Testis (tissue), 2 donors: ENCODE measurements around the gene TRIP12.

Experiments used
- CTCF ChIP-seq, 3 experiments: fragments of 450-650 bp in 2 of 3; fragments of 200-600 bp in 1 of 3; sonication (generic) in 1 of 3; IDR thresholded peaks; one replicate each; pipeline ENCODE4 v1.5.1; 2016 to 2019; ENCODE audit warnings: antibody characterized with exemption in 3 of 3, mild to moderate bottlenecking in 2 of 3, moderate library complexity in 1 of 3
- POLR2A ChIP-seq: fragments of 450-650 bp; IDR thresholded peaks from one replicate; pipeline ENCODE4 v1.6.1; 2017; ENCODE audit warnings: antibody characterized with exemption, mild to moderate bottlenecking, moderate library complexity

GRCh38 chr2:229851870-229852269 is 69.9 kb downstream of the TRIP12 start:
- TF ChIP-seq CTCF (IDR thresholded peaks at IDR 0.05) (no peak), POLR2A (no peak)
